ENCODE results near the gene RFX2.

The RFX2 gene

GRCh38 chr19:6011206-6011605 is 99.1 kb downstream of the RFX2 start:
- Histone ChIP-seq H3K18ac (ENCODE audit: low read length) (peak overlapping the region; percentile 28), H2AFZ (ENCODE audit: low read length) (no peak overlapping the region), H3K4me2 (ENCODE audit: insufficient read depth, low read length, poor library complexity, severe bottlenecking) (no peak overlapping the region), H2BK120ac (ENCODE audit: low read depth, low read length) (no peak overlapping the region), H3K4ac (ENCODE audit: low read length) (peak overlapping the region; percentile 4), H4K91ac (ENCODE audit: low read depth, low read length, poor library complexity) (no peak overlapping the region), H2BK5ac (ENCODE audit: low read length) (no peak overlapping the region), H3K14ac (ENCODE audit: low read length) (peak overlapping the region; percentile 38), H2BK12ac (ENCODE audit: low read length) (no peak overlapping the region), H3K36me3 (replicated peaks in 1 of 2; ENCODE audit: control insufficient read depth in 2 of 2, insufficient read depth in 2 of 2, low read length in 2 of 2) (peaks cover 0 to 43% of the 10 kb centered on the region in 2 donors), H3K23ac (ENCODE audit: low read depth, low read length, poor library complexity) (peak overlapping the region; percentile 80), H3K4me1 (ENCODE audit: control insufficient read depth in 2 of 2, insufficient read depth in 1 of 2, low read depth in 1 of 2, low read length in 2 of 2) (peaks cover 3 to 7% of the 10 kb centered on the region in 2 donors), H2AK5ac (ENCODE audit: low read depth, low read length) (no peak overlapping the region), H3K79me1 (ENCODE audit: low read depth, low read length) (peaks cover 1% of the 10 kb centered on the region), H3K27ac (replicated peaks; ENCODE audit: low read length) (no peak overlapping the region), H4K8ac (ENCODE audit: low read depth, low read length) (no peak overlapping the region), H2BK15ac (ENCODE audit: low read length) (no peak overlapping the region), H3K9me3 (replicated peaks in 1 of 2; ENCODE audit: control insufficient read depth in 2 of 2, insufficient read depth in 1 of 2, low read depth in 1 of 2, low read length in 2 of 2) (no peaks in the 10 kb centered on the region), H3K27me3 (ENCODE audit: control insufficient read depth in 3 of 3, insufficient read depth in 3 of 3, low read depth in 1 of 3, low read length in 3 of 3) (no peaks in the 10 kb centered on the region), H3K4me3 (ENCODE audit: low read length in 2 of 2) (peak overlapping the region in 1 of 2 donors; percentile 14), H3K9ac (ENCODE audit: low read depth, low read length, poor library complexity) (no peak overlapping the region)
- no peak for DNase-seq (ENCODE audit: low spot score)
- no CpG with 5 or more reads among the region's 10 CpGs for WGBS, 2 donors (ENCODE audit: extremely low coverage in 2 of 2, insufficient read length in 2 of 2, insufficient replicate concordance in 1 of 2)

GRCh38 chr19:6010107-6010506 is 100.2 kb downstream of the RFX2 start:
- H3K27ac ChIP-seq (replicated peaks; ENCODE audit: low read length): no peak overlapping the region
- no peak overlapping the region for H3K4me2 ChIP-seq (ENCODE audit: insufficient read depth, low read length, poor library complexity, severe bottlenecking)
- peaks cover 3 to 7% of the 10 kb centered on the region in 2 donors for H3K4me1 ChIP-seq (ENCODE audit: control insufficient read depth in 2 of 2, insufficient read depth in 1 of 2, low read depth in 1 of 2, low read length in 2 of 2)
- peaks cover 0 to 50% of the 10 kb centered on the region in 2 donors for H3K36me3 ChIP-seq (replicated peaks in 1 of 2; ENCODE audit: control insufficient read depth in 2 of 2, insufficient read depth in 2 of 2, low read length in 2 of 2)
- H3K4me3 ChIP-seq (ENCODE audit: low read length in 2 of 2): no peak overlapping the region
- no peak overlapping the region for H3K23ac ChIP-seq (ENCODE audit: low read depth, low read length, poor library complexity)
- H3K9me3 ChIP-seq (replicated peaks in 1 of 2; ENCODE audit: control insufficient read depth in 2 of 2, insufficient read depth in 1 of 2, low read depth in 1 of 2, low read length in 2 of 2): no peaks in the 10 kb centered on the region
- no peak for DNase-seq (ENCODE audit: low spot score)
- no peak overlapping the region for H2AFZ ChIP-seq (ENCODE audit: low read length)
- no peak overlapping the region for H3K4ac ChIP-seq (ENCODE audit: low read length)
- H2BK120ac ChIP-seq (ENCODE audit: low read depth, low read length): no peak overlapping the region
- H4K91ac ChIP-seq (ENCODE audit: low read depth, low read length, poor library complexity): no peak overlapping the region
- WGBS, 2 donors (ENCODE audit: extremely low coverage in 2 of 2, insufficient read length in 2 of 2, insufficient replicate concordance in 1 of 2): no CpG with 5 or more reads among the region's 16 CpGs
- no peak overlapping the region for H3K9ac ChIP-seq (ENCODE audit: low read depth, low read length, poor library complexity)
- no peak overlapping the region for H2BK15ac ChIP-seq (ENCODE audit: low read length)
- H3K27me3 ChIP-seq (ENCODE audit: control insufficient read depth in 3 of 3, insufficient read depth in 3 of 3, low read depth in 1 of 3, low read length in 3 of 3): no peaks in the 10 kb centered on the region
- H2BK5ac ChIP-seq (ENCODE audit: low read length): no peak overlapping the region
- peaks cover 1% of the 10 kb centered on the region for H3K79me1 ChIP-seq (ENCODE audit: low read depth, low read length)
- no peak overlapping the region for H2AK5ac ChIP-seq (ENCODE audit: low read depth, low read length)
- H4K8ac ChIP-seq (ENCODE audit: low read depth, low read length): no peak overlapping the region
- H3K14ac ChIP-seq (ENCODE audit: low read length): no peak overlapping the region
- H3K18ac ChIP-seq (ENCODE audit: low read length): no peak overlapping the region
- peak overlapping the region; percentile 4 for H2BK12ac ChIP-seq (ENCODE audit: low read length)

- peak overlapping the region; percentile 36 for H2AK5ac ChIP-seq (ENCODE audit: low read depth, low read length)
- H4K8ac ChIP-seq (ENCODE audit: low read depth, low read length): no peak overlapping the region
- H3K27ac ChIP-seq (replicated peaks; ENCODE audit: low read length): no peak overlapping the region
- peaks cover 0 to 67% of the 10 kb centered on the region in 2 donors for H3K36me3 ChIP-seq (replicated peaks in 1 of 2; ENCODE audit: control insufficient read depth in 2 of 2, insufficient read depth in 2 of 2, low read length in 2 of 2)
- no peak overlapping the region for H2BK120ac ChIP-seq (ENCODE audit: low read depth, low read length)
- H3K9me3 ChIP-seq (replicated peaks in 1 of 2; ENCODE audit: control insufficient read depth in 2 of 2, insufficient read depth in 1 of 2, low read depth in 1 of 2, low read length in 2 of 2): no peaks in the 10 kb centered on the region
- H3K79me1 ChIP-seq (ENCODE audit: low read depth, low read length): peaks cover 1% of the 10 kb centered on the region
- H2BK5ac ChIP-seq (ENCODE audit: low read length): no peak overlapping the region
- no peak overlapping the region for H4K91ac ChIP-seq (ENCODE audit: low read depth, low read length, poor library complexity)
- no peaks in the 10 kb centered on the region for H3K27me3 ChIP-seq (ENCODE audit: control insufficient read depth in 3 of 3, insufficient read depth in 3 of 3, low read depth in 1 of 3, low read length in 3 of 3)
- no peak overlapping the region for H2AFZ ChIP-seq (ENCODE audit: low read length)
- no peak overlapping the region for H3K18ac ChIP-seq (ENCODE audit: low read length)
- no peak overlapping the region for H2BK15ac ChIP-seq (ENCODE audit: low read length)
- H3K4me1 ChIP-seq (ENCODE audit: control insufficient read depth in 2 of 2, insufficient read depth in 1 of 2, low read depth in 1 of 2, low read length in 2 of 2): no peaks in the 10 kb centered on the region
- no peak overlapping the region for H3K4ac ChIP-seq (ENCODE audit: low read length)
- no peak overlapping the region for H3K4me2 ChIP-seq (ENCODE audit: insufficient read depth, low read length, poor library complexity, severe bottlenecking)
- WGBS, 2 donors (ENCODE audit: extremely low coverage in 2 of 2, insufficient read length in 2 of 2, insufficient replicate concordance in 1 of 2): no CpG with 5 or more reads among the region's 26 CpGs
- H3K14ac ChIP-seq (ENCODE audit: low read length): peak overlapping the region; percentile 39
- DNase-seq (ENCODE audit: low spot score): no peak
- H3K23ac ChIP-seq (ENCODE audit: low read depth, low read length, poor library complexity): peak overlapping the region; percentile 75
- peak overlapping the region; percentile 22 for H2BK12ac ChIP-seq (ENCODE audit: low read length)
- H3K9ac ChIP-seq (ENCODE audit: low read depth, low read length, poor library complexity): no peak overlapping the region
- no peak overlapping the region for H3K4me3 ChIP-seq (ENCODE audit: low read length in 2 of 2)
Measured at GRCh38 chr19:6007866-6008265, 102.4 kb downstream of the RFX2 start.

GRCh38 chr19:6006896-6007295 is 103.4 kb downstream of the RFX2 start:
- H2AK5ac ChIP-seq (ENCODE audit: low read depth, low read length): no peak overlapping the region
- no peak overlapping the region for H2BK5ac ChIP-seq (ENCODE audit: low read length)
- H2AFZ ChIP-seq (ENCODE audit: low read length): no peak overlapping the region
- H3K4me2 ChIP-seq (ENCODE audit: insufficient read depth, low read length, poor library complexity, severe bottlenecking): no peak overlapping the region
- H3K9me3 ChIP-seq (replicated peaks in 1 of 2; ENCODE audit: control insufficient read depth in 2 of 2, insufficient read depth in 1 of 2, low read depth in 1 of 2, low read length in 2 of 2): no peaks in the 10 kb centered on the region
- no peak overlapping the region for H4K8ac ChIP-seq (ENCODE audit: low read depth, low read length)
- no peak overlapping the region for H4K91ac ChIP-seq (ENCODE audit: low read depth, low read length, poor library complexity)
- H3K14ac ChIP-seq (ENCODE audit: low read length): peak overlapping the region; percentile 56
- no peak overlapping the region for H3K4ac ChIP-seq (ENCODE audit: low read length)
- H3K36me3 ChIP-seq (replicated peaks in 1 of 2; ENCODE audit: control insufficient read depth in 2 of 2, insufficient read depth in 2 of 2, low read length in 2 of 2): peaks cover 0 to 71% of the 10 kb centered on the region in 2 donors
- no CpG with 5 or more reads among the region's 20 CpGs for WGBS, 2 donors (ENCODE audit: extremely low coverage in 2 of 2, insufficient read length in 2 of 2, insufficient replicate concordance in 1 of 2)
- no peaks in the 10 kb centered on the region for H3K27me3 ChIP-seq (ENCODE audit: control insufficient read depth in 3 of 3, insufficient read depth in 3 of 3, low read depth in 1 of 3, low read length in 3 of 3)
- H2BK15ac ChIP-seq (ENCODE audit: low read length): no peak overlapping the region
- no peak for DNase-seq (ENCODE audit: low spot score)
- peaks cover 1% of the 10 kb centered on the region for H3K79me1 ChIP-seq (ENCODE audit: low read depth, low read length)
- H3K18ac ChIP-seq (ENCODE audit: low read length): no peak overlapping the region
- no peak overlapping the region for H3K4me3 ChIP-seq (ENCODE audit: low read length in 2 of 2)
- H3K4me1 ChIP-seq (ENCODE audit: control insufficient read depth in 2 of 2, insufficient read depth in 1 of 2, low read depth in 1 of 2, low read length in 2 of 2): no peaks in the 10 kb centered on the region
- H2BK12ac ChIP-seq (ENCODE audit: low read length): no peak overlapping the region
- H3K23ac ChIP-seq (ENCODE audit: low read depth, low read length, poor library complexity): peak overlapping the region; percentile 85
- H2BK120ac ChIP-seq (ENCODE audit: low read depth, low read length): no peak overlapping the region
- H3K27ac ChIP-seq (replicated peaks; ENCODE audit: low read length): no peak overlapping the region
- H3K9ac ChIP-seq (ENCODE audit: low read depth, low read length, poor library complexity): no peak overlapping the region
